Keratinocyte (primary cell): ENCODE results near the gene CCDC70. TPM values are rescaled to one million over a fixed set of nuclear protein-coding genes. Genes with fewer than 3 reads are reported as not detected.

ENCODE experiments used
- DNase-seq: peaks from one replicate; pipeline ENCODE4 v3.0.0-alpha.2; 2011; ENCODE audit warnings: low read depth, missing footprints, low spot score
- FAIRE-seq: peaks from 2 replicates; lab custom pipeline; 2011; peaks lifted over from hg19 to GRCh38; lab: Jason Lieb, UNC
- H2AFZ ChIP-seq: 2 replicates; pipeline ENCODE4 v1.6.0; 2012; ENCODE audit warnings: low read length, control low read depth, inconsistent platforms; ENCODE audit not compliant: control insufficient read depth
- H3K27ac ChIP-seq: 2 replicates; pipeline ENCODE4 v1.5.1; 2011; ENCODE audit warnings: low read length; ENCODE audit not compliant: control insufficient read depth, insufficient read depth
- H3K27me3 ChIP-seq: 3 replicates; pipeline ENCODE4 v1.6.0; 2011; ENCODE audit warnings: low read length; ENCODE audit not compliant: control insufficient read depth, insufficient read depth; ENCODE audit errors: extremely low read depth
- H3K36me3 ChIP-seq, 2 experiments: 2 replicates in 1 of 2; 3 replicates in 1 of 2; pipeline ENCODE4 v1.5.1; 2011; ENCODE audit warnings: low read length in 2 of 2, mild to moderate bottlenecking in 1 of 2; ENCODE audit not compliant: control insufficient read depth in 2 of 2, insufficient read depth in 2 of 2; ENCODE audit errors: extremely low read depth in 1 of 2
- H3K4me1 ChIP-seq: 3 replicates; pipeline ENCODE4 v1.5.1; 2011; ENCODE audit warnings: low read length; ENCODE audit not compliant: control insufficient read depth, insufficient read depth; ENCODE audit errors: extremely low read depth
- H3K4me2 ChIP-seq: 3 replicates; pipeline ENCODE4 v1.6.0; 2011; ENCODE audit warnings: low read depth, low read length; ENCODE audit not compliant: control insufficient read depth, insufficient read depth; ENCODE audit errors: extremely low read depth
- H3K4me3 ChIP-seq, 3 experiments: fragments of 200-600 bp in 1 of 3; sonication (generic) in 1 of 3; 2 replicates in 2 of 3; 3 replicates in 1 of 3; pipeline ENCODE4 v1.5.1; 2011 to 2016; ENCODE audit warnings: low read length in 3 of 3, mild to moderate bottlenecking in 3 of 3, control low read depth in 2 of 3, inconsistent platforms in 1 of 3, low read depth in 1 of 3, mixed read lengths in 1 of 3, mixed run types in 1 of 3, moderate library complexity in 1 of 3; ENCODE audit not compliant: control insufficient read depth in 2 of 3, insufficient read depth in 2 of 3; ENCODE audit errors: extremely low read depth in 1 of 3
- H3K79me2 ChIP-seq: 2 replicates; pipeline ENCODE4 v1.6.0; 2012; ENCODE audit warnings: low read length; ENCODE audit not compliant: control insufficient read depth, insufficient read depth
- H3K9ac ChIP-seq: 3 replicates; pipeline ENCODE4 v1.6.0; 2011; ENCODE audit warnings: low read length; ENCODE audit not compliant: control insufficient read depth, insufficient read depth; ENCODE audit errors: extremely low read depth
- H3K9me1 ChIP-seq: 3 replicates; pipeline ENCODE4 v1.6.0; 2011; ENCODE audit warnings: low read length; ENCODE audit not compliant: control insufficient read depth, insufficient read depth; ENCODE audit errors: extremely low read depth
- H3K9me3 ChIP-seq: 2 replicates; pipeline ENCODE4 v1.5.1; 2012; ENCODE audit warnings: low read depth, low read length; ENCODE audit not compliant: control insufficient read depth
- H4K20me1 ChIP-seq: 3 replicates; pipeline ENCODE4 v1.6.0; 2011; ENCODE audit warnings: low read length; ENCODE audit not compliant: control insufficient read depth, insufficient read depth; ENCODE audit errors: extremely low read depth
- CTCF ChIP-seq, 3 experiments: IDR thresholded peaks in 1 of 3; conservative IDR thresholded peaks in 1 of 3; optimal IDR thresholded peaks in 1 of 3; 2 replicates in 2 of 3; 3 replicates in 1 of 3; pipeline versions ENCODE3 to v1.5.1; 2011; ENCODE audit warnings: low read length in 3 of 3, mild to moderate bottlenecking in 3 of 3, moderate library complexity in 2 of 3, control low read depth in 1 of 3, inconsistent platforms in 1 of 3; ENCODE audit not compliant: insufficient read depth in 2 of 3; ENCODE audit errors: extremely low read depth in 1 of 3
- EZH2 ChIP-seq: IDR thresholded peaks from one replicate; pipeline ENCODE4 v1.6.1; 2012; ENCODE audit warnings: inconsistent platforms, mild to moderate bottlenecking, low read length, moderate library complexity
- dilution Hi-C: fragments of 300-500 bp; cut with MboI; formaldehyde crosslinking; loops from one replicate; pipeline ENCODE4 v1.7.0; 2020; ENCODE audit warnings: low sequenced_read_pairs; ENCODE audit not compliant: extremely low pct_ligation_motif_present
- polyA plus RNA-seq, 5 experiments: library from polyadenylated mRNA; depleted of rRNA in 3 of 5; stranded (reverse) in 3 of 5; stranded (forward) in 1 of 5; unstranded in 1 of 5; fragments of >200 nt; gene quantifications; 1 replicate in 1 of 5; 2 replicates in 3 of 5; 3 replicates in 1 of 5; pipeline versions ENCODE4 v1.2.1 to v1.2.3, GENCODE V29; 2011 to 2012; ENCODE audit warnings: missing spikeins in 2 of 5, low read depth in 1 of 5, low replicate concordance in 1 of 5

The CCDC70 gene
- polyA plus RNA-seq, 1 donor (not counting 4 experiments of a cell fraction or from before 2014, with no cell fraction given): not detected

- FAIRE-seq: no peak
- H3K27me3 ChIP-seq: no peaks in the 10 kb centered on the region
- H3K4me2 ChIP-seq: no peak overlapping the region
- TF ChIP-seq EZH2 (no peak), CTCF (optimal IDR thresholded peaks at IDR 0.05 in 1 of 3, IDR thresholded peaks at IDR 0.05 in 1 of 3, conservative IDR thresholded peaks at IDR 0.05 in 1 of 3; ENCODE audit: extremely low read depth in 1 of 3, insufficient read depth in 2 of 3, low read length in 3 of 3) (no peak)
- no peak overlapping the region for H3K27ac ChIP-seq
- no peaks in the 10 kb centered on the region for H3K4me1 ChIP-seq
- no peak overlapping the region for H3K4me3 ChIP-seq
- no peaks in the 10 kb centered on the region for H3K36me3 ChIP-seq
- DNase-seq: no peak
- no peaks in the 10 kb centered on the region for H3K9me3 ChIP-seq
- H3K9ac ChIP-seq: no peak overlapping the region
- H3K9me1 ChIP-seq: no peaks in the 10 kb centered on the region
- H2AFZ ChIP-seq: no peak overlapping the region
- no peaks in the 10 kb centered on the region for H4K20me1 ChIP-seq
- dilution Hi-C loops: no loop called here
- H3K79me2 ChIP-seq: no peaks in the 10 kb centered on the region
Observed at GRCh38 chr13:51881296-51881695, 19.5 kb downstream of the CCDC70 start.

GRCh38 chr13:51882570-51883225 lies 20.9 kb downstream of the CCDC70 start:
- dilution Hi-C loops: no loop called here
- H3K27me3 ChIP-seq: no peaks in the 10 kb centered on the region

More at GRCh38 chr13:51882570-51883225, 20.9 kb downstream of the CCDC70 start:
- Histone ChIP-seq H2AFZ (no peak overlapping the region), H3K4me2 (no peak overlapping the region), H3K9me1 (no peaks in the 10 kb centered on the region), H3K79me2 (no peaks in the 10 kb centered on the region), H3K4me1 (peaks cover 2% of the 10 kb centered on the region), H3K27ac (no peak overlapping the region), H3K9me3 (no peaks in the 10 kb centered on the region), H3K36me3 (no peaks in the 10 kb centered on the region), H3K4me3 (no peak overlapping the region), H3K9ac (no peak overlapping the region), H4K20me1 (no peaks in the 10 kb centered on the region)
- TF ChIP-seq EZH2: no peak
- no peak for TF ChIP-seq CTCF (optimal IDR thresholded peaks at IDR 0.05 in 1 of 3, IDR thresholded peaks at IDR 0.05 in 1 of 3, conservative IDR thresholded peaks at IDR 0.05 in 1 of 3; ENCODE audit: extremely low read depth in 1 of 3, insufficient read depth in 2 of 3, low read length in 3 of 3)
- DNase-seq (no peak), FAIRE-seq (no peak)
